Body of pancreas (tissue), 4 donors: ENCODE data around the gene HDHD3. TPM values are rescaled to one million over a fixed set of nuclear protein-coding genes. Genes with fewer than 3 reads are reported as not detected.

Experiments used
- ATAC-seq: fragments of 150-250 bp; one replicate; pipeline ENCODE4 v1.9.1; 2016
- DNase-seq, 4 donors: peaks; one replicate each; pipeline ENCODE4 v3.0.0-alpha.2; 2019
- H3K27ac ChIP-seq, 4 donors: fragments of 200-600 bp; sonication (generic); 1 replicate in 3 of 4; 2 replicates in 1 of 4; pipeline versions ENCODE4 v1.5.1 to v1.6.1; 2016 to 2019; ENCODE audit warnings: mild to moderate bottlenecking in 1 of 4, mixed read lengths in 1 of 4, moderate library complexity in 1 of 4
- H3K27me3 ChIP-seq, 2 donors: fragments of 200-600 bp; sonication (generic); one replicate each; pipeline ENCODE4 v1.6.0; 2016; ENCODE audit warnings: mild to moderate bottlenecking in 1 of 2
- H3K36me3 ChIP-seq, 2 donors: fragments of 200-600 bp; sonication (generic); replicated peaks in 1 of 2; 2 replicates each; pipeline ENCODE4 v1.5.1; 2016; ENCODE audit warnings: low read depth in 2 of 2; ENCODE audit not compliant: insufficient read depth in 1 of 2
- H3K4me1 ChIP-seq: fragments of 200-600 bp; sonication (generic); one replicate; pipeline ENCODE4 v1.6.0; 2016
- H3K4me3 ChIP-seq, 2 donors: fragments of 200-600 bp; sonication (generic); 1 replicate in 1 of 2; 2 replicates in 1 of 2; pipeline ENCODE4 v1.5.1; 2016 to 2019
- H3K9me3 ChIP-seq, 3 donors: fragments of 200-600 bp; sonication (generic); 1 replicate in 2 of 3; 2 replicates in 1 of 3; pipeline ENCODE4 v1.5.1; 2016
- POLR2A ChIP-seq, 3 donors: fragments of 450-650 bp; IDR thresholded peaks; one replicate each; pipeline ENCODE4 v1.6.1; 2016; ENCODE audit warnings: antibody characterized with exemption in 3 of 3, mild to moderate bottlenecking in 2 of 3
- WGBS, 2 donors: methylation state at CpG; one replicate each; pipeline ENCODE4 v1.1.5; 2017; 5-methylcytosine and 5-hydroxymethylcytosine counted together
- intact Hi-C: fragments of 100-400 bp; cut with DNase I; formaldehyde crosslinking; loops from one replicate; pipeline ENCODE4 v1.15.1; 2023
- total RNA-seq, 2 donors: library from RNA; depleted of rRNA; stranded (reverse); fragments of >200 nt; gene quantifications; one replicate each; pipeline ENCODE4 v1.1.0, GENCODE V29; 2016
- TF ChIP-seq, protein P1 (sequence below), 7 experiments: fragments of 450-650 bp in 4 of 7; fragments of 200-600 bp in 3 of 7; sonication (generic) in 3 of 7; IDR thresholded peaks; one replicate each; pipeline ENCODE4 v1.5.1; 2016 to 2019; ENCODE audit warnings: antibody characterized with exemption in 7 of 7

HDHD3 gene
- total RNA-seq, 2 donors from 2014 or later = 38.9 to 51.9 TPM

- DNase-seq (peak; percentile 43 to 66 (median 62)), ATAC-seq (no peak)
- H3K4me1 ChIP-seq = peaks cover 87% of the 10 kb centered on the region
- peaks cover 0 to 6% of the 10 kb centered on the region in 2 donors for H3K36me3 ChIP-seq
- 36 to 38% methylated on average over 6 of the region's 6 CpGs for WGBS, 2 donors
- intact Hi-C loops = no loop called here
- peak overlapping the region; percentile 18 to 99 (median 98) for H3K27ac ChIP-seq
- H3K27me3 ChIP-seq = no peaks in the 10 kb centered on the region
- no peaks in the 10 kb centered on the region for H3K9me3 ChIP-seq
- TF ChIP-seq POLR2A (IDR thresholded peaks at IDR 0.05) = no peak
- TF ChIP-seq, protein P1, sequence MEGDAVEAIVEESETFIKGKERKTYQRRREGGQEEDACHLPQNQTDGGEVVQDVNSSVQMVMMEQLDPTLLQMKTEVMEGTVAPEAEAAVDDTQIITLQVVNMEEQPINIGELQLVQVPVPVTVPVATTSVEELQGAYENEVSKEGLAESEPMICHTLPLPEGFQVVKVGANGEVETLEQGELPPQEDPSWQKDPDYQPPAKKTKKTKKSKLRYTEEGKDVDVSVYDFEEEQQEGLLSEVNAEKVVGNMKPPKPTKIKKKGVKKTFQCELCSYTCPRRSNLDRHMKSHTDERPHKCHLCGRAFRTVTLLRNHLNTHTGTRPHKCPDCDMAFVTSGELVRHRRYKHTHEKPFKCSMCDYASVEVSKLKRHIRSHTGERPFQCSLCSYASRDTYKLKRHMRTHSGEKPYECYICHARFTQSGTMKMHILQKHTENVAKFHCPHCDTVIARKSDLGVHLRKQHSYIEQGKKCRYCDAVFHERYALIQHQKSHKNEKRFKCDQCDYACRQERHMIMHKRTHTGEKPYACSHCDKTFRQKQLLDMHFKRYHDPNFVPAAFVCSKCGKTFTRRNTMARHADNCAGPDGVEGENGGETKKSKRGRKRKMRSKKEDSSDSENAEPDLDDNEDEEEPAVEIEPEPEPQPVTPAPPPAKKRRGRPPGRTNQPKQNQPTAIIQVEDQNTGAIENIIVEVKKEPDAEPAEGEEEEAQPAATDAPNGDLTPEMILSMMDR (IDR thresholded peaks at IDR 0.05) = no peak
- peak overlapping the region in 1 of 2 donors; percentile 77 for H3K4me3 ChIP-seq
Measured at GRCh38 chr9:113375057-113376023, 1.4 kb downstream of the HDHD3 start.

DNA sequence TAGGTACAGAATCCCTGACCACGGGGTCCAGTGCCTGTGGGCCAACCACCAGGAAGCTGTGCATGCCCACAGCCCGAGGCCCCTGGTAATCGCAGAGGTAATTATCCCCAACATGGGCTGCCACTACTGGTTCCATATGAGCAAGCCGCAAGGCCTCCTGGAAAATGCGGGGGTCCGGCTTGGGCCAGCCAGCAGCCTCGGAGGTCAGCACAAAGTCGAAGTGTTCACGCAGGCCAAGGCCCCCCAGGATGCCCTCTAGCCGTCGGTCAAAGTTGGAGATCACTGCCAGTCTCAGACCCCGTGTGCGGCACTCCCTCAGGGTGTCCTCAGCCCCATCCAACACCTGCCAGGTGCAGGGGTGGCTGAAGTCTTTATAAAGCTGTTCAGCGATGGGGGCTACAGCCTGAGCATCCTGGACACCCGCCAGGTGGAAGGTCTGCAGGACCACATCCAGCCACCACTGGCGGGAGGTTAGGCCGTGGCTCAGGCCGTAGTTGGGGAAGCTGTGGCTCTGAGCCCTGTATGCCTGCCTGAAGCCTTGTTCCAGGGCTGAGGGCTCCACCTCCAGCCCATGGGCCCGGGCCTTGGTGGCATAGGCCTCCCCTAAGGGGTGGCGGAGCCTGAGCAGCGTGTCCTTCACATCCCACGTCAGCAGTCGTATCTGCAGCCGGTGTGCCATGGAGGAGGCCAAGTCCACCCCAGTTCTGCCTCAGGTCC is 3.0 kb downstream of the HDHD3 start:
- Histone ChIP-seq H3K36me3 (peaks cover 0 to 6% of the 10 kb centered on the region in 2 donors), H3K9me3 (no peaks in the 10 kb centered on the region), H3K4me1 (peaks cover 87% of the 10 kb centered on the region), H3K27ac (peak overlapping the region; percentile 3 to 99 (median 56)), H3K27me3 (no peaks in the 10 kb centered on the region), H3K4me3 (no peak overlapping the region)
- ATAC-seq = no peak
- WGBS, 2 donors = 48 to 80% methylated on average over 1 to 24 of the region's 24 CpGs
- intact Hi-C loops = loop anchor here (5.0 kb wide), 1 partner anchor 33 kb away; no protein-coding TSS in a partner anchor
- TF ChIP-seq, protein P1 (IDR thresholded peaks at IDR 0.05) = no peak
- no peak for TF ChIP-seq POLR2A (IDR thresholded peaks at IDR 0.05)
- DNase-seq = peak in 2 of 4 donors; percentile 19 to 23

DNA sequence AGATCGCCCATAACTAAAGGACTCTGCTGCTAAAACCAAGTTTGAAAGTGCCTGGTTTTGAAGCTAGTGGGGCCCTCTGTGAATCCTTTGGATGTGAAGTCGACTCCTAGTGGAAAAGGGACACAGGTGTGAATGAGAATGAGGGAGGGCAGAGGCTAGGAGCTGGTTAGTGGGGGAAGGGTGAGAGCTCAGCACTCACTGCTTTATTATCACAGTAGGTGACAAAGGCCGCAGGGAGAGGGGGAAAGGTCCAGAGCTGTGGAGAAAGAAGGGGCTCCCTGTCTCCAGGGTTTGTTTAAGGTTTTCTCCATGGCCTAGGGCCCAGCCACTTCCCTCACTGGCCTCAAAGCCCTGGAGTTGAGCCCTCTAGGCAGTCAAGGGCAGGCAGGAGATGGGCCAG is 3.5 kb downstream of the HDHD3 start:
- intact Hi-C loops = loop anchor here (5.0 kb wide), 1 partner anchor 34 kb away; no protein-coding TSS in a partner anchor
- Histone ChIP-seq H3K36me3 (peaks cover 0 to 6% of the 10 kb centered on the region in 2 donors), H3K27ac (peak overlapping the region in 3 of 4 donors; percentile 3 to 99 (median 10)), H3K27me3 (no peaks in the 10 kb centered on the region), H3K4me1 (peaks cover 85% of the 10 kb centered on the region), H3K9me3 (no peaks in the 10 kb centered on the region), H3K4me3 (no peak overlapping the region)
- ATAC-seq (no peak), DNase-seq (no peak)
- TF ChIP-seq, protein P1 (IDR thresholded peaks at IDR 0.05) = no peak
- TF ChIP-seq POLR2A (IDR thresholded peaks at IDR 0.05) = no peak
- 41 to 44% methylated on average over 3 of the region's 3 CpGs for WGBS, 2 donors

GRCh38 chr9:113372059-113372458 is 4.7 kb downstream of the HDHD3 start:
- DNase-seq (no peak), ATAC-seq (no peak)
- Histone ChIP-seq H3K4me3 (no peak overlapping the region), H3K27me3 (no peaks in the 10 kb centered on the region), H3K9me3 (no peaks in the 10 kb centered on the region), H3K27ac (peak overlapping the region; percentile 29 to 99 (median 52)), H3K36me3 (peaks cover 0 to 6% of the 10 kb centered on the region in 2 donors), H3K4me1 (peaks cover 73% of the 10 kb centered on the region)
- intact Hi-C loops = loop anchor here (5.0 kb wide), 1 partner anchor 35 kb away; no protein-coding TSS in a partner anchor
- WGBS, 2 donors = 70 to 77% methylated on average over 5 of the region's 5 CpGs
- no peak for TF ChIP-seq POLR2A (IDR thresholded peaks at IDR 0.05)
- TF ChIP-seq, protein P1 (IDR thresholded peaks at IDR 0.05) = no peak
